OCI-LY1 (cell line): ENCODE data around the gene PTH1R.

Experiments
- EZH2 ChIP-seq: fragments of 200-600 bp; sonication (generic), shearing (Covaris generic); IDR thresholded peaks from 2 replicates; pipeline ENCODE4 v1.8.0; 2017; ENCODE audit warnings: borderline replicate concordance, mixed run types, mild to moderate bottlenecking, antibody characterized with exemption, low read length, moderate library complexity, mixed read lengths
- TF ChIP-seq, protein P1 (sequence below): fragments of 200-600 bp; sonication (generic), shearing (Covaris generic); IDR thresholded peaks from 2 replicates; pipeline ENCODE4 v1.5.1; 2017; ENCODE audit warnings: mild to moderate bottlenecking, antibody characterized with exemption, low read length, moderate library complexity, mixed read lengths

DNA sequence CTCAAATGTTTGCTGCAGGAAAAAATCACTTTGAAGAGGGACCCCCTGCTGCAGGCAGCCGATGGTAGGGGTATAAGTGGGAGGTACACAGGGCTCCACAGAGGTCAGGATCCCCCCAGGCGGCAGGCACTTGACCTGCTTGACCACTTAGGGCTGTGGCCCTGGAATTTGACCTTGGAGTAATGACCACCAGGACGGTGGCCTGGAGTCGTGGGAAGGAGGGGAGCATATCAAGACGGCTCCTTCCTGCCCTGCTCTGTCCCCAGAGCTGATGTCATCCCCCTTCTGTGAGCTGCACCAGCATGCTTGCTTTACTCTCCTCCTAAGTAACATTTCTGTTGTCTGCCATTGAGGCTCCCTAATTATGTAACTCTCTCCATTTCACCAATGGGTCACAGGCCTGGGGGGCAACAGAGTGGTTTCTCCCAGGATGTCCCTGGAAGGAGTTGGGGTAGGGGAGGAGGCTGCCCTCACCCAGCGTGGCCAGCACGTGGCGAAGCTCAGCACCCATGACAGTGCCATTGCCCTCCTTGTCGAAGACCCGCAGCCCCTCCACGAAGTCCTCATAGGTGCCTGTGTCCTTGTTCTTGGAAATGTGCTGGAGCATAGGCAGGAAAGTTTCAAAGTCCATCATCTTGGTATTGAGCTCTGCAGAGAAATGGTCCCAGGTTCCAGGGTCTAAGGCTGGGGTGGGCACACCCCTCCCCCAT lies 18.4 kb upstream of the PTH1R start:
- TF ChIP-seq, protein P1, sequence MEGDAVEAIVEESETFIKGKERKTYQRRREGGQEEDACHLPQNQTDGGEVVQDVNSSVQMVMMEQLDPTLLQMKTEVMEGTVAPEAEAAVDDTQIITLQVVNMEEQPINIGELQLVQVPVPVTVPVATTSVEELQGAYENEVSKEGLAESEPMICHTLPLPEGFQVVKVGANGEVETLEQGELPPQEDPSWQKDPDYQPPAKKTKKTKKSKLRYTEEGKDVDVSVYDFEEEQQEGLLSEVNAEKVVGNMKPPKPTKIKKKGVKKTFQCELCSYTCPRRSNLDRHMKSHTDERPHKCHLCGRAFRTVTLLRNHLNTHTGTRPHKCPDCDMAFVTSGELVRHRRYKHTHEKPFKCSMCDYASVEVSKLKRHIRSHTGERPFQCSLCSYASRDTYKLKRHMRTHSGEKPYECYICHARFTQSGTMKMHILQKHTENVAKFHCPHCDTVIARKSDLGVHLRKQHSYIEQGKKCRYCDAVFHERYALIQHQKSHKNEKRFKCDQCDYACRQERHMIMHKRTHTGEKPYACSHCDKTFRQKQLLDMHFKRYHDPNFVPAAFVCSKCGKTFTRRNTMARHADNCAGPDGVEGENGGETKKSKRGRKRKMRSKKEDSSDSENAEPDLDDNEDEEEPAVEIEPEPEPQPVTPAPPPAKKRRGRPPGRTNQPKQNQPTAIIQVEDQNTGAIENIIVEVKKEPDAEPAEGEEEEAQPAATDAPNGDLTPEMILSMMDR = no peak
- TF ChIP-seq EZH2 = no peak
